Measurements from ENCODE around the gene NSG2.

Gene NSG2

DNA sequence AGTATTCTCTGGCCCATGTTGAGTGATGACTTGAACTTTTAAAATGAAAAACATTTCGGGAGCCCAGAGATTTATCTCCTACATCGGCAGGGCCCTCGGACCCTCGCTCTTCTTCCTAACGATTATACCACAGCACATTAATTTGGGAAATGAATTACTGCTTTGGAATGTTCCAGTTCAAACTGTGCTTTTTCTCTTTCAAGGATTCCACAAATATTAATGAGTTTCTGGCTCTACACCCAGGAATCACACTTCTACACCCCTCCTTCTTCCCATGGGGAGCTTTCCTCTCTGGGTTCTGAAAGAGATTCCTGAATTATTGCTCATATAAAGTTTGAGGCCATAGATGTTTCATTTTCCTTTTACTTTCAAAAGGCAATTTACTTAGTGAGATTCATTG, 41.2 kb downstream of the NSG2 start:
- Histone ChIP-seq H3K9me3 (no peaks in the 10 kb centered on the region), H3K4me1 (ENCODE audit: control insufficient read depth in 1 of 2, insufficient read depth in 1 of 2, low read depth in 1 of 2, low read length in 1 of 2) (no peaks in the 10 kb centered on the region), H3K36me3 (no peaks in the 10 kb centered on the region), H3K4me3 (ENCODE audit: low read depth in 1 of 2, low read length in 1 of 2) (no peak overlapping the region), H3K27ac (no peak overlapping the region), H3K27me3 (peaks cover 26% of the 10 kb centered on the region)
- TF ChIP-seq, protein P1, sequence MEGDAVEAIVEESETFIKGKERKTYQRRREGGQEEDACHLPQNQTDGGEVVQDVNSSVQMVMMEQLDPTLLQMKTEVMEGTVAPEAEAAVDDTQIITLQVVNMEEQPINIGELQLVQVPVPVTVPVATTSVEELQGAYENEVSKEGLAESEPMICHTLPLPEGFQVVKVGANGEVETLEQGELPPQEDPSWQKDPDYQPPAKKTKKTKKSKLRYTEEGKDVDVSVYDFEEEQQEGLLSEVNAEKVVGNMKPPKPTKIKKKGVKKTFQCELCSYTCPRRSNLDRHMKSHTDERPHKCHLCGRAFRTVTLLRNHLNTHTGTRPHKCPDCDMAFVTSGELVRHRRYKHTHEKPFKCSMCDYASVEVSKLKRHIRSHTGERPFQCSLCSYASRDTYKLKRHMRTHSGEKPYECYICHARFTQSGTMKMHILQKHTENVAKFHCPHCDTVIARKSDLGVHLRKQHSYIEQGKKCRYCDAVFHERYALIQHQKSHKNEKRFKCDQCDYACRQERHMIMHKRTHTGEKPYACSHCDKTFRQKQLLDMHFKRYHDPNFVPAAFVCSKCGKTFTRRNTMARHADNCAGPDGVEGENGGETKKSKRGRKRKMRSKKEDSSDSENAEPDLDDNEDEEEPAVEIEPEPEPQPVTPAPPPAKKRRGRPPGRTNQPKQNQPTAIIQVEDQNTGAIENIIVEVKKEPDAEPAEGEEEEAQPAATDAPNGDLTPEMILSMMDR (IDR thresholded peaks at IDR 0.05) = no peak

DNA sequence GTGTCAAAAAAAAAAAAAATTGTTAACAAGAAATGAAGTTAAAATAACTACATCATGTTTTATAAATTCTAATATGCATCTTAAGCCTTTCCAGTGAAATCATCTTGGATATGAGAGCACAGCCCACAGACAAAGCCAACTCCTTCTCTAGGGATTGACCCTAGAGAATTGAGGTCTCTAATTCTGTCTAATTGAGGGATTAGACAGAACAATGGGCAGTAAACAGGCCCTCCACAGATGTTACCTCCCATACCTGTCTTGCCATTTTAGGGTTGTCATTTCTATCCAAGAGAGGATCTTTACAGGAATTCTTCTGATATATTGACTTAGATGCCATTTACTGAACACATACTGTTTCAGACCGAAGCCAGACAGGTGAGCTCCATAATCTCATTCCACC, 42.3 kb downstream of the NSG2 start:
- H3K4me1 ChIP-seq (ENCODE audit: control insufficient read depth in 1 of 2, insufficient read depth in 1 of 2, low read depth in 1 of 2, low read length in 1 of 2) = no peaks in the 10 kb centered on the region
- H3K27ac ChIP-seq = no peak overlapping the region
- H3K9me3 ChIP-seq = no peaks in the 10 kb centered on the region
- TF ChIP-seq, protein P1 (IDR thresholded peaks at IDR 0.05) = no peak
- no peak overlapping the region for H3K4me3 ChIP-seq (ENCODE audit: low read depth in 1 of 2, low read length in 1 of 2)
- no peaks in the 10 kb centered on the region for H3K36me3 ChIP-seq
- peaks cover 22% of the 10 kb centered on the region for H3K27me3 ChIP-seq

DNA sequence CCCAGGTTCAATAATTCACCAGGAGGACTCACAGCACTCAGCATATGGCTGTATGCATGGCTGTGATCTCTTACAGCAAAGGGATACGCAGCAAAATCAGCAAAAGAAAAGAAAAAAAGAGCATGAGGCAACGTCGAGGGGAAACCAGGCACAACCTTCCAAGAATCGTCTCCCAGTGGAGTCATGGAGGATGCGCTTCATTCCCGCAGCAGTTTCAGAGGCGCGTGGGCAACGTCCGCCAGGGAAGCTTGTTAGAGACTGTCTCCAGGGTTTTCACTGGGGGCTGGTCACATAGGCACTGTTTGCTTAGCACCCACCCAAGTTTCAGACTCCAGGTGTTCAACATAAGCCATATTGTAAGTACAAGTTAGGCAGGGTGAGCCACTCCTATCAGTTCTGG, 44.6 kb downstream of the NSG2 start:
- Histone ChIP-seq H3K27ac (no peak overlapping the region), H3K4me3 (ENCODE audit: low read depth in 1 of 2, low read length in 1 of 2) (no peak overlapping the region), H3K4me1 (ENCODE audit: control insufficient read depth in 1 of 2, insufficient read depth in 1 of 2, low read depth in 1 of 2, low read length in 1 of 2) (no peaks in the 10 kb centered on the region), H3K36me3 (no peaks in the 10 kb centered on the region), H3K27me3 (peaks cover 10% of the 10 kb centered on the region), H3K9me3 (no peaks in the 10 kb centered on the region)
- TF ChIP-seq, protein P1 (IDR thresholded peaks at IDR 0.05) = no peak

DNA sequence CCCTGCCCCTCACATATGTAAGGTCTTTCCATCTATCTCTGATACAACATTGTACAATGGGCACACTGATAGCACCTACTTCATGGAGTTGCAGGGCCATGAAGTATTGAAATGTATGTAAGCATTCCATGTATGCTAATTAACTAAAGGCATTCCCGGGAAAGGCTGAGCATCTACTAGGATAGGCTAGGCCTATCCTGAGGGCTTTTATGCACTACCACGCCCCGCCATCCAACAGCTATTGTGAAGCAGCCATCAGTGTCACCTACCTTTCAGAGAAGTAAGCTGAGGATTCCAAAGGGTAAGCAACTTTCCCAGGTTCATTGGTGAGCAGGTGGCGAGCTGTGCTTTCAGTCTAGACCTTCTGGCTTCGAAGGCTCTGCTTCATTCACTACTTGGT, 47.6 kb downstream of the NSG2 start:
- Histone ChIP-seq H3K27ac (no peak overlapping the region), H3K36me3 (no peaks in the 10 kb centered on the region), H3K27me3 (peaks cover 4% of the 10 kb centered on the region), H3K9me3 (no peaks in the 10 kb centered on the region), H3K4me3 (ENCODE audit: low read depth in 1 of 2, low read length in 1 of 2) (no peak overlapping the region), H3K4me1 (ENCODE audit: control insufficient read depth in 1 of 2, insufficient read depth in 1 of 2, low read depth in 1 of 2, low read length in 1 of 2) (no peaks in the 10 kb centered on the region)
- TF ChIP-seq, protein P1 (IDR thresholded peaks at IDR 0.05) = no peak

DNA sequence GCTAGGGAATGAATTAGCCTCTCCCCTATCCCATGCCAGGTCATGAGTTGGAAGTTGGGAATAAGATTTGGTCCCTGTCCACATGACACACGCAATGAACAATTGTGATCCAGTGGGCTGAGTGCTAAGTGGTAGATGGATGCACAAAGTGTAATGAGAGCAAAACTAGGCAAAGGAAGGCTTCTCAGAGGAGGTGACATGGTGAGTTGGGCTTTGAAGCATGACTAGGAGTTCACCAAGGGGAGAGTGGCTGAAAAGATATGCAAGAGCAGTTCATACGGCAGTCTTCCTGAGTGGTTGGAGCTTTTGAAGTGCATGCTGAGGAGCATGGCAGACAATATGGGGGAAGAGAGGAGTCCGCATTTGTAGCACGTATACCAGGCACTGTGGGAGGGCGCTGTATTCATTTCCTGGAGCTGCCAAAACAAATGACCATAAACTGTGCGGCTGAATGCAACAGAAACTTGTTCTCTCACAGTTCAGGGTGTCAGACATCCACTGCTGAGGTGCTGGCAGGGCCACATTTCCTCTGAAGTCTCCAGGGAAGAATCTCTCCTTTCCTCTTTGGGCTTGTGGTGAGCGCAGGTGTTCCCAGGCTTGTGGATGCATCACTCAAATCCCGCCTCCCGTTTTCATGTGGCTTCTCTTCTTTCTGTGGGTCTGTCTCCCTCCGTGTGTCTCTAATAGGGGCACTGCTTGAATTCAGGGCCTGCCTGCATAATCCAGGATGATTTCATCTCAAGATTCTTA, 49.5 kb downstream of the NSG2 start:
- Histone ChIP-seq H3K27ac (no peak overlapping the region), H3K27me3 (peaks cover 4% of the 10 kb centered on the region), H3K4me3 (ENCODE audit: low read depth in 1 of 2, low read length in 1 of 2) (no peak overlapping the region), H3K9me3 (no peaks in the 10 kb centered on the region), H3K4me1 (ENCODE audit: control insufficient read depth in 1 of 2, insufficient read depth in 1 of 2, low read depth in 1 of 2, low read length in 1 of 2) (no peaks in the 10 kb centered on the region), H3K36me3 (no peaks in the 10 kb centered on the region)
- TF ChIP-seq, protein P1 (IDR thresholded peaks at IDR 0.05) = no peak
